A549 treated with ZK216348 at 1 μM for 4 hours (cell line): Measurements from ENCODE around the gene PREPL. TPM values are rescaled to one million over a fixed set of nuclear protein-coding genes. Genes with fewer than 3 reads are reported as not detected.

Source experiments
- total RNA-seq: library from RNA; stranded (reverse); fragments of 200-300 nt; extraction: Qiagen RNA extraction; gene quantifications from 5 replicates; pipeline ENCODE4 v1.2.3, GENCODE V29; 2022; ENCODE audit warnings: low read depth

PREPL gene
- total RNA-seq = 16.2 to 25.5 TPM (median 23.6 TPM) in 5 replicates

GRCh38 chr2:44361330-44362206 lies at the start of gene PREPL, which contains the start of gene CAMKMT:
PREPL (minus strand) TSS chr2:44361494; CDS start chr2:44346342, 15,152 bp downstream.
CAMKMT (plus strand) TSS chr2:44361947.

Other genes with a start within 250 kb of the PREPL start
- 23.8 to 39.0 TPM (median 33.2 TPM) in 5 replicates for gene PPM1B, start 192.6 kb downstream of the PREPL start, total RNA-seq
- gene SLC3A1, start 86.0 kb downstream of the PREPL start, total RNA-seq = 0.52 to 1.3 TPM (median 0.73 TPM) in 5 replicates
- gene CAMKMT, start 453 bp upstream of the PREPL start, total RNA-seq = 3.6 to 6.5 TPM (median 4.5 TPM) in 5 replicates